ENCODE measurements around the gene CD4. TPM values are rescaled to one million over a fixed set of nuclear protein-coding genes. Genes with fewer than 3 reads are reported as not detected.
A peak's percentile ranks its signal among the peaks of the same experiment; 100 is the strongest.

CD4 gene
- total RNA-seq, 1 donor, result 1.7 TPM

GRCh38 chr12:6824901-6825381 is 35.6 kb downstream of the CD4 start:
- H3K4me3 ChIP-seq (ENCODE audit: low read depth, low read length), result peak overlapping the region; percentile 4
- TF ChIP-seq, protein P1, sequence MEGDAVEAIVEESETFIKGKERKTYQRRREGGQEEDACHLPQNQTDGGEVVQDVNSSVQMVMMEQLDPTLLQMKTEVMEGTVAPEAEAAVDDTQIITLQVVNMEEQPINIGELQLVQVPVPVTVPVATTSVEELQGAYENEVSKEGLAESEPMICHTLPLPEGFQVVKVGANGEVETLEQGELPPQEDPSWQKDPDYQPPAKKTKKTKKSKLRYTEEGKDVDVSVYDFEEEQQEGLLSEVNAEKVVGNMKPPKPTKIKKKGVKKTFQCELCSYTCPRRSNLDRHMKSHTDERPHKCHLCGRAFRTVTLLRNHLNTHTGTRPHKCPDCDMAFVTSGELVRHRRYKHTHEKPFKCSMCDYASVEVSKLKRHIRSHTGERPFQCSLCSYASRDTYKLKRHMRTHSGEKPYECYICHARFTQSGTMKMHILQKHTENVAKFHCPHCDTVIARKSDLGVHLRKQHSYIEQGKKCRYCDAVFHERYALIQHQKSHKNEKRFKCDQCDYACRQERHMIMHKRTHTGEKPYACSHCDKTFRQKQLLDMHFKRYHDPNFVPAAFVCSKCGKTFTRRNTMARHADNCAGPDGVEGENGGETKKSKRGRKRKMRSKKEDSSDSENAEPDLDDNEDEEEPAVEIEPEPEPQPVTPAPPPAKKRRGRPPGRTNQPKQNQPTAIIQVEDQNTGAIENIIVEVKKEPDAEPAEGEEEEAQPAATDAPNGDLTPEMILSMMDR (IDR thresholded peaks at IDR 0.05; ENCODE audit: insufficient read depth, low read depth, low read length), result no peak
- no peak for DNase-seq (ENCODE audit: low read depth)

DNA sequence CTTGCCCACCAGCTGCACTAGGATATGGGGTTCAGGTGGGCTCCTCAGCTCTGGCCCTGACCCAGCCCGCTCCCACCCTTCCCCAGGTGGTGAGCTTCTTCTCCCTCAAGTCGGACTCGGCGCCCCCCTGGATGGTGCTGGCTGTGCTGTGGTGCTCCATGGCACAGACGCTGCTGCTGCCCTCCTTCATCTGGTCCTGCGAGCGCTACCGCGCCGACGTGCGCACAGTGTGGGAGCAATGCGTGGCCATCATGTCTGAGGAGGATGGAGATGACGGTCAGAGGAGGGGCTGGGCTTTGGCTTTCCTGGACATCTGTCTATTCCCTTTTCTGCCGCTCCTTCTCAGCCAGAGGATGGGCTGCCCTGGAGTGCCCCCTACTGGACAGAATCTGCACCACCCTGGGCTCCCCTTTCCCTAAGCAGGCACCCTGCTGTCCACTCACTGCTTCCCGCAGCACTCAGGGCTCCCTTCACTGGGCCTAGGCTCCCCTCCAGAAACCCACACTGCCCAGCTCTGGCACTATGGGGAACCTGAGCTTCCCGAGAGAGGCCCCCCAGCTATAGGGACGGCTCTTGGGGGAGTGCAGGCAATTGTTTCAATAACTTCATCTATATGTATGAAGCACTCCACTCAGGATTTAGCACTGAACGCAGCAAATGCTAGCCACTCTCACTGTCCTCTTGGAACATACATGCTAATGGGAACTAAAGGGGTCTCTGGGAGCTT is 36.2 kb downstream of the CD4 start:
- TF ChIP-seq, protein P1 (IDR thresholded peaks at IDR 0.05; ENCODE audit: insufficient read depth, low read depth, low read length), result peak; percentile 97
- peak overlapping the region; percentile 4 for H3K4me3 ChIP-seq (ENCODE audit: low read depth, low read length)
- DNase-seq (ENCODE audit: low read depth), result peak; percentile 85

- no peak for DNase-seq (ENCODE audit: low read depth)
- H3K4me3 ChIP-seq (ENCODE audit: low read depth, low read length), result no peak overlapping the region
- TF ChIP-seq, protein P1 (IDR thresholded peaks at IDR 0.05; ENCODE audit: insufficient read depth, low read depth, low read length), result no peak
Observed at GRCh38 chr12:6826125-6826733, 36.9 kb downstream of the CD4 start.

- H3K4me3 ChIP-seq (ENCODE audit: low read depth, low read length), result no peak overlapping the region
- TF ChIP-seq, protein P1 (IDR thresholded peaks at IDR 0.05; ENCODE audit: insufficient read depth, low read depth, low read length), result no peak
Observed at GRCh38 chr12:6826734-6827436, 37.6 kb downstream of the CD4 start.

GRCh38 chr12:6827437-6827911 is 38.1 kb downstream of the CD4 start:
- TF ChIP-seq, protein P1 (IDR thresholded peaks at IDR 0.05; ENCODE audit: insufficient read depth, low read depth, low read length), result no peak
- peak overlapping the region; percentile 44 for H3K4me3 ChIP-seq (ENCODE audit: low read depth, low read length)

More at GRCh38 chr12:6826734-6827436, 37.6 kb downstream of the CD4 start:
- DNase-seq (ENCODE audit: low read depth), result no peak

DNA sequence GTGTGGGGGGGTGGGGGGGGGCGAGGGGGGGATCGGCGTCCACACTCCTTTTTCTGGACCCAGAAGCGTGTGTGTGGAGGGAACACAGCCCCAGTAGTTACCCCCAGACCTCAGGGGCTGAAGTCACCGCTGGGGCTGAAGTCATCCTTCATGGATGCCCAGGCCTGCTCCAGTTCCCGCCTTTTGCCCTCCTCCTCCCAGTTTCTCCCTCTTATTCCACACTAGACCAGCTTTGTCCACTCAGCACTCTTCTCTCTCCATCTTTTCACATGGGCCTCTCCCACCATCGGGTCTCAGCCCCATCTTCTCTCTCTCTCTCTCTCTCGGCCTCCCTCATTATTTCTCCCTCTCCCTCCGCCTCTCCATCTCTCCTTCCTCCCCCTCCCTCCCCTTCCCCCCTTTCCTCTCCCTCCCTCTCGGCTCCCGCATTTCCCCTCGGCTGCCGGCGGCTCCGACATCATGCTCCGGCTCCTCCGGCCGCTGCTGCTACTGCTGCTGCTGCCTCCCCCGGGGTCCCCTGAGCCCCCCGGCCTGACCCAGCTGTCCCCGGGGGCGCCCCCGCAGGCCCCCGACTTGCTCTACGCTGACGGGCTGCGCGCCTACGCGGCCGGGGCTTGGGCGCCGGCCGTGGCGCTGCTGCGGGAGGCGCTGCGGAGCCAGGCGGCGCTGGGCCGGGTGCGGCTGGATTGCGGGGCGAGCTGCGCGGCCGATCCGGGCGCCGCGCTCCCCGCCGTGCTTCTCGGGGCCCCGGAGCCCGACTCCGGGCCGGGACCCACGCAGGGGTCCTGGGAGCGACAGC is 38.9 kb downstream of the CD4 start, which contains the start of gene P3H3:
TSS of gene P3H3 (plus strand) at position 426 of the 799 bp plus-strand sequence. CDS start at position 460, 34 bp downstream.
- peak; percentile 49 for DNase-seq (ENCODE audit: low read depth)
- H3K4me3 ChIP-seq (ENCODE audit: low read depth, low read length), result peak within 1 kb of the TSS; percentile 96
- TF ChIP-seq, protein P1 (IDR thresholded peaks at IDR 0.05; ENCODE audit: insufficient read depth, low read depth, low read length), result no peak

More at GRCh38 chr12:6827437-6827911, 38.1 kb downstream of the CD4 start:
- DNase-seq (ENCODE audit: low read depth), result peak; percentile 83
